Stimulated activated CD8-positive, alpha-beta memory T cell treated with anti-CD3 and anti-CD28 coated beads, Interleukin-12 subunit alpha, Interleukin-12 subunit beta, amount 100 ng/mL, for 1 hour (primary cell): ENCODE data around the gene KRTAP9-7.

ENCODE experiments used
- DNase-seq: peaks from one replicate; pipeline ENCODE4 v3.0.0-alpha.2; 2020; ENCODE audit warnings: low read depth

KRTAP9-7 gene

GRCh38 chr17:41322094-41322902 is 46.8 kb downstream of the KRTAP9-7 start:
- DNase-seq = no peak

GRCh38 chr17:41322903-41323895 is 47.7 kb downstream of the KRTAP9-7 start:
- DNase-seq = no peak

- DNase-seq = no peak
These were observed 48.9 kb downstream of the KRTAP9-7 start for GRCh38 chr17:41324180-41325075.

- no peak for DNase-seq
These were observed 49.6 kb downstream of the KRTAP9-7 start for GRCh38 chr17:41325126-41325525.

GRCh38 chr17:41325611-41326010 is 50.1 kb downstream of the KRTAP9-7 start:
- no peak for DNase-seq
